DOHH2 (cell line): ENCODE measurements around the gene CCDC88C.

Experiments used
- H3F3A ChIP-seq: fragments of 200-600 bp; sonication (generic), shearing (Covaris generic); 2 replicates; pipeline ENCODE4 v1.6.0; 2016; ENCODE audit warnings: antibody characterized with exemption, mild to moderate bottlenecking; ENCODE audit not compliant: control insufficient read depth, insufficient read depth
- H3K27ac ChIP-seq: fragments of 200-600 bp; sonication (generic); 2 replicates; pipeline ENCODE4 v1.5.1; 2014; ENCODE audit warnings: low read depth, mild to moderate bottlenecking, low read length, moderate library complexity
- H3K27me3 ChIP-seq: fragments of 200-600 bp; sonication (generic); 2 replicates; pipeline ENCODE4 v1.6.1; 2014; ENCODE audit warnings: mild to moderate bottlenecking, low read length, mixed read lengths; ENCODE audit not compliant: control insufficient read depth
- H3K36me3 ChIP-seq: fragments of 200-600 bp; sonication (generic); 2 replicates; pipeline ENCODE4 v1.6.1; 2014; ENCODE audit warnings: mild to moderate bottlenecking, low read length, moderate library complexity, mixed read lengths; ENCODE audit not compliant: control insufficient read depth
- H3K4me1 ChIP-seq: fragments of 200-600 bp; sonication (generic); 2 replicates; pipeline ENCODE4 v1.6.1; 2014; ENCODE audit warnings: mild to moderate bottlenecking, low read length, mixed read lengths; ENCODE audit not compliant: control insufficient read depth
- H3K4me2 ChIP-seq: fragments of 200-600 bp; sonication (generic); 2 replicates; pipeline ENCODE4 v1.6.0; 2014; ENCODE audit warnings: mild to moderate bottlenecking, low read length, moderate library complexity
- H3K4me3 ChIP-seq: fragments of 200-600 bp; sonication (generic); 2 replicates; pipeline ENCODE4 v1.5.1; 2014; ENCODE audit warnings: mild to moderate bottlenecking, low read length, mixed read lengths
- H3K79me2 ChIP-seq: fragments of 200-600 bp; sonication (generic); 2 replicates; pipeline ENCODE4 v1.6.1; 2014; ENCODE audit warnings: mild to moderate bottlenecking, low read length, mixed read lengths; ENCODE audit not compliant: control insufficient read depth
- H3K9me2 ChIP-seq: fragments of 200-600 bp; sonication (generic); replicated peaks from 2 replicates; pipeline ENCODE4 v1.6.1; 2014; ENCODE audit warnings: mild to moderate bottlenecking, low read length, mixed read lengths; ENCODE audit not compliant: control insufficient read depth
- H3K9me3 ChIP-seq: fragments of 200-600 bp; sonication (generic); 2 replicates; pipeline ENCODE4 v1.6.1; 2014; ENCODE audit warnings: antibody characterized with exemption, low read length, mixed read lengths; ENCODE audit not compliant: control insufficient read depth, insufficient read depth
- H4K20me1 ChIP-seq: fragments of 200-600 bp; sonication (generic); 2 replicates; pipeline ENCODE4 v1.6.0; 2014; ENCODE audit warnings: low read depth, mild to moderate bottlenecking, antibody characterized with exemption, low read length, moderate library complexity; ENCODE audit not compliant: control insufficient read depth, insufficient read depth
- CTCF ChIP-seq: fragments of 200-600 bp; sonication (generic); IDR thresholded peaks from one replicate; pipeline ENCODE4 v1.5.1; 2014; ENCODE audit warnings: antibody characterized with exemption, mild to moderate bottlenecking, low read depth, low read length; ENCODE audit not compliant: poor library complexity, severe bottlenecking
- EZH2phosphoT487 ChIP-seq: fragments of 200-600 bp; sonication (generic); IDR thresholded peaks from 2 replicates; pipeline ENCODE4 v1.6.1; 2017; ENCODE audit warnings: borderline replicate concordance, mild to moderate bottlenecking, antibody characterized with exemption, low read length, moderate library complexity, mixed read lengths

Gene CCDC88C

GRCh38 chr14:91419044-91419397, 1.4 kb upstream of the CCDC88C start:
- Histone ChIP-seq H3K4me3 (peak overlapping the region; percentile 70), H3K36me3 (peaks cover 33% of the 10 kb centered on the region), H4K20me1 (peaks cover 7% of the 10 kb centered on the region; the same call in 1 of the 2 replicates), H3K4me1 (peaks cover 44% of the 10 kb centered on the region), H3K79me2 (peaks cover 34% of the 10 kb centered on the region), H3K9me3 (no peaks in the 10 kb centered on the region), H3K27me3 (no peaks in the 10 kb centered on the region), H3F3A (peaks cover 24% of the 10 kb centered on the region), H3K9me2 (no peaks in the 10 kb centered on the region), H3K4me2 (peak overlapping the region; percentile 95), H3K27ac (peak overlapping the region; percentile 82)
- TF ChIP-seq EZH2phosphoT487 (no peak), CTCF (peak; percentile 49)

- Histone ChIP-seq H3K27ac (peak overlapping the region; percentile 82), H4K20me1 (peaks cover 12% of the 10 kb centered on the region; the same call in 1 of the 2 replicates), H3K4me1 (peaks cover 49% of the 10 kb centered on the region), H3F3A (peaks cover 24% of the 10 kb centered on the region), H3K4me3 (peak overlapping the region; percentile 70), H3K4me2 (peak overlapping the region; percentile 95), H3K9me2 (no peaks in the 10 kb centered on the region), H3K36me3 (peaks cover 38% of the 10 kb centered on the region), H3K27me3 (no peaks in the 10 kb centered on the region), H3K79me2 (peaks cover 39% of the 10 kb centered on the region), H3K9me3 (no peaks in the 10 kb centered on the region)
- peak; percentile 99 for TF ChIP-seq CTCF
- TF ChIP-seq EZH2phosphoT487, result no peak
Observed at GRCh38 chr14:91418387-91419043, 895 bp upstream of the CCDC88C start.

GRCh38 chr14:91417983-91418386, 365 bp upstream of the CCDC88C start:
- Histone ChIP-seq H3K27ac (peak overlapping the region; percentile 82), H3K27me3 (no peaks in the 10 kb centered on the region), H4K20me1 (peaks cover 17% of the 10 kb centered on the region; the same call in 1 of the 2 replicates), H3K36me3 (peaks cover 43% of the 10 kb centered on the region), H3K4me3 (peak overlapping the region; percentile 70), H3F3A (peaks cover 24% of the 10 kb centered on the region), H3K9me3 (no peaks in the 10 kb centered on the region), H3K9me2 (no peaks in the 10 kb centered on the region), H3K4me1 (peaks cover 54% of the 10 kb centered on the region), H3K4me2 (peak overlapping the region; percentile 95), H3K79me2 (peaks cover 44% of the 10 kb centered on the region)
- TF ChIP-seq EZH2phosphoT487 (no peak), CTCF (no peak)
